ENCODE data around the gene SLC13A3.

DNA sequence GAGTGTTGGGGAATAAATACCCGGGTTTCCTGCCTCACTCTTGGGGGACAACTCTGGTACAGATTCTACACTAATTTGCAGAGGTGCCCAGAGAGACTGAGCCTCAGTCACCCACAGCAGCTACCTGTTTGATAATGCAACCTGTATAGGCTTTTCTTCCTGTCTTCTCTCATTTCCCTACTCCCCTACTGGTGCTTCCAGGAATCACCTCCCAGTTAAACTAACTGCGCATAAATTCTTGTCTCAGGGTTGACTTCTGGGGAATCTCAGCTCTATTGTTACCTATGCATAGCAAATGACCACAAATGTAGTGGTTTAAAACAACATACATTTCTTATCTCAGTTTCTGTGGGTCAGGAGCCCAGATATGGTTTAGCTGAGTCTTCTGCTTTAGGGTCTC lies 112.1 kb downstream of the SLC13A3 start:
- no peak for TF ChIP-seq EP300 (IDR thresholded peaks at IDR 0.05; ENCODE audit: borderline replicate concordance)
- TF ChIP-seq CEBPB (IDR thresholded peaks at IDR 0.05) = no peak
- no peak for TF ChIP-seq YY1 (IDR thresholded peaks at IDR 0.05; ENCODE audit: low read depth)
- TF ChIP-seq, protein P1, sequence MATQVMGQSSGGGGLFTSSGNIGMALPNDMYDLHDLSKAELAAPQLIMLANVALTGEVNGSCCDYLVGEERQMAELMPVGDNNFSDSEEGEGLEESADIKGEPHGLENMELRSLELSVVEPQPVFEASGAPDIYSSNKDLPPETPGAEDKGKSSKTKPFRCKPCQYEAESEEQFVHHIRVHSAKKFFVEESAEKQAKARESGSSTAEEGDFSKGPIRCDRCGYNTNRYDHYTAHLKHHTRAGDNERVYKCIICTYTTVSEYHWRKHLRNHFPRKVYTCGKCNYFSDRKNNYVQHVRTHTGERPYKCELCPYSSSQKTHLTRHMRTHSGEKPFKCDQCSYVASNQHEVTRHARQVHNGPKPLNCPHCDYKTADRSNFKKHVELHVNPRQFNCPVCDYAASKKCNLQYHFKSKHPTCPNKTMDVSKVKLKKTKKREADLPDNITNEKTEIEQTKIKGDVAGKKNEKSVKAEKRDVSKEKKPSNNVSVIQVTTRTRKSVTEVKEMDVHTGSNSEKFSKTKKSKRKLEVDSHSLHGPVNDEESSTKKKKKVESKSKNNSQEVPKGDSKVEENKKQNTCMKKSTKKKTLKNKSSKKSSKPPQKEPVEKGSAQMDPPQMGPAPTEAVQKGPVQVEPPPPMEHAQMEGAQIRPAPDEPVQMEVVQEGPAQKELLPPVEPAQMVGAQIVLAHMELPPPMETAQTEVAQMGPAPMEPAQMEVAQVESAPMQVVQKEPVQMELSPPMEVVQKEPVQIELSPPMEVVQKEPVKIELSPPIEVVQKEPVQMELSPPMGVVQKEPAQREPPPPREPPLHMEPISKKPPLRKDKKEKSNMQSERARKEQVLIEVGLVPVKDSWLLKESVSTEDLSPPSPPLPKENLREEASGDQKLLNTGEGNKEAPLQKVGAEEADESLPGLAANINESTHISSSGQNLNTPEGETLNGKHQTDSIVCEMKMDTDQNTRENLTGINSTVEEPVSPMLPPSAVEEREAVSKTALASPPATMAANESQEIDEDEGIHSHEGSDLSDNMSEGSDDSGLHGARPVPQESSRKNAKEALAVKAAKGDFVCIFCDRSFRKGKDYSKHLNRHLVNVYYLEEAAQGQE (IDR thresholded peaks at IDR 0.05; ENCODE audit: low read depth) = no peak
- TF ChIP-seq TAF1 (IDR thresholded peaks at IDR 0.05; ENCODE audit: low read depth) = no peak
- no peak for TF ChIP-seq TEAD4 (IDR thresholded peaks at IDR 0.05)
- TF ChIP-seq NFIC (IDR thresholded peaks at IDR 0.05) = no peak
- TF ChIP-seq RAD21 (IDR thresholded peaks at IDR 0.05; ENCODE audit: low read depth) = no peak
- TF ChIP-seq, protein P2, sequence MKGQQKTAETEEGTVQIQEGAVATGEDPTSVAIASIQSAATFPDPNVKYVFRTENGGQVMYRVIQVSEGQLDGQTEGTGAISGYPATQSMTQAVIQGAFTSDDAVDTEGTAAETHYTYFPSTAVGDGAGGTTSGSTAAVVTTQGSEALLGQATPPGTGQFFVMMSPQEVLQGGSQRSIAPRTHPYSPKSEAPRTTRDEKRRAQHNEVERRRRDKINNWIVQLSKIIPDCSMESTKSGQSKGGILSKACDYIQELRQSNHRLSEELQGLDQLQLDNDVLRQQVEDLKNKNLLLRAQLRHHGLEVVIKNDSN (IDR thresholded peaks at IDR 0.05) = no peak
- TF ChIP-seq TCF12 (IDR thresholded peaks at IDR 0.05; ENCODE audit: low read depth) = no peak
- TF ChIP-seq FOXM1 (IDR thresholded peaks at IDR 0.05; ENCODE audit: borderline replicate concordance, low read depth) = no peak
- TF ChIP-seq, protein P3, sequence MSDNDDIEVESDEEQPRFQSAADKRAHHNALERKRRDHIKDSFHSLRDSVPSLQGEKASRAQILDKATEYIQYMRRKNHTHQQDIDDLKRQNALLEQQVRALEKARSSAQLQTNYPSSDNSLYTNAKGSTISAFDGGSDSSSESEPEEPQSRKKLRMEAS (IDR thresholded peaks at IDR 0.05) = no peak

Data from Ishikawa (cell line).